ES-I3 (cell line): ENCODE data around the gene VPS29.
"Not testable (repeated sequence)": the region's sequence is repeated elsewhere in the genome, so short reads cannot be mapped to it uniquely, and the experiment has no call there.

Source experiments
- H3K36me3 ChIP-seq: 2 replicates; pipeline ENCODE4 v1.6.1; 2013; ENCODE audit warnings: mild to moderate bottlenecking, low read length, control low read depth, moderate library complexity; ENCODE audit not compliant: insufficient read depth
- H3K4me1 ChIP-seq: 2 replicates; pipeline ENCODE4 v1.6.1; 2013; ENCODE audit warnings: mild to moderate bottlenecking, control low read depth, low read length; ENCODE audit not compliant: insufficient read depth
- H3K9ac ChIP-seq: 2 replicates; pipeline ENCODE4 v1.6.1; 2013; ENCODE audit warnings: low read depth, mild to moderate bottlenecking, low read length, moderate library complexity
- H3K9me3 ChIP-seq: 2 replicates; pipeline ENCODE4 v1.6.1; 2013; ENCODE audit warnings: mild to moderate bottlenecking, low read length, moderate library complexity; ENCODE audit not compliant: control insufficient read depth, insufficient read depth

VPS29 gene

DNA sequence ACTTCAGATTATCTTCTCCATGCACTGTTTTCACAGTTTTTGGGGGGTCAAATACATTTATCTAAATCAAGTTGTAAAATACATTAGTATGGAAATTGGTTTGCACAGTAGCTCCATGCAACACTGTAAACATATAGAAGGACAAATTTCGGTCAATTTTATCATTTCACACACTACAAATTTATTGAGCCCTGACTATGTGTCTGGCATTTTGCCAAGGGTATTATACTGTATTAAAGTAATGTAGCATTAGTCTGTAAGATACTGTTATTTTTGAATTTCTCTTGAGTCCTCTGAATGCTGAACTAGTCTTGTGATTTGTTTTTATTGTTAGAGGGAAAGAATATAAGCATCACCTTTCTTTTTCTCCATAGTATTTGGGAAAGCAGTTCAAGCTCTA lies 1.5 kb upstream of the VPS29 start:
- H3K9ac ChIP-seq = no peak overlapping the region
- no peaks in the 10 kb centered on the region for H3K36me3 ChIP-seq
- peaks cover 3% of the 10 kb centered on the region; the same call in 1 of the 2 replicates for H3K9me3 ChIP-seq
- H3K4me1 ChIP-seq = no peaks in the 10 kb centered on the region; the same call in 1 of the 2 replicates

DNA sequence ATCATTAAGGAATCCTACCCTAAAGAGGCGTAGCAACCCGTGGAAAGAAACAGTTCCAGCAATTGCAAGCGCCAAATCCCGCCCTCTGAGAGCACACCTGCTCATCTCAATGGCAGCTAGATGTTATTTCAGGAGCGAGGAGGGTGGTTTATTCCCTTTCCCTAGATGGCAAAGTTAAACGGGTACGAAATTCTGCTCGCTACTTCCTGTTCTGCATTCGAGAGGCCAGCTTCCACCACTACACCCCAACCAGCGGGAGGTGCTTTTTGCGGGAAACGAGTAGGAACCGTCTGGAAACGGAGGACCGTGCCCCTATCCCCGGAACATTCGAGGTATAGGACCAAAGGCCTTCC lies 536 bp downstream of the VPS29 start:
- Histone ChIP-seq H3K4me1 (no peaks in the 10 kb centered on the region; the same call in 1 of the 2 replicates), H3K36me3 (no peaks in the 10 kb centered on the region), H3K9me3 (peaks cover 3% of the 10 kb centered on the region; the same call in 1 of the 2 replicates), H3K9ac (peak overlapping the region; percentile 77)

DNA sequence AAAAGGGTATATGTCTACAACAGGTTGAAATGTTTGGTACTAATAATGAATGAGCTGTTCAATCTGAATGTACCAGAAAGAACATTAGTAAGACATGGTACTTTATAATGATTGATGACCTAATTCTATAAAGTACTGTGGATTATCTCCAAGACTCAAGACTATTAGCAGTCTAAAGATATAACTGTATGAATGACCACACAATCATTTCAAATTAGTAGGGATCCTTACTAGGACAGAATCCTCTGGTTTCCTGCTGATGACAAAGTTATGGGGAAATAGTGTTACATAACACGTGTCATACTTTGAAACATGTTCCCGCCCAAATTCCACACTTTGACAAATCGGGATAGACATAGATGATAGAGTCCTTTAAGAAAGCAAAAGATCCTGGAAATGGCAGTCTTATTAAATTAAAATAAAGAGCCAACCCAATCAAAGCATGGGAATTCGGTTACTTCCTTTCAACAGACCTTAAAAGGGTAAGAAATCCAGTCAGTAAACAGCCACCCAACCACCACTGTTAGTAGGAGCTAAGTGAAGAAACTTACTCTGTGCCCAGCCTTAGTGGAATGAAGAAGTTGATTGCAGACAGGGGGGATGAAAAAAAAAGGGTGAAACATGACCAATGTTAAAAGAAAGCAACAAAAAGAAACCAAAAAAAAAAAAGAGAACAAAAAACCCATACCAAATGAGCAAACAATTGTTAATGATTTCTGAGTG lies 2.8 kb downstream of the VPS29 start:
- Histone ChIP-seq H3K4me1 (no peaks in the 10 kb centered on the region; the same call in 1 of the 2 replicates), H3K36me3 (peaks cover 5% of the 10 kb centered on the region; the same call in 1 of the 2 replicates), H3K9ac (no peak overlapping the region), H3K9me3 (peaks cover 3% of the 10 kb centered on the region; the same call in 1 of the 2 replicates)

DNA sequence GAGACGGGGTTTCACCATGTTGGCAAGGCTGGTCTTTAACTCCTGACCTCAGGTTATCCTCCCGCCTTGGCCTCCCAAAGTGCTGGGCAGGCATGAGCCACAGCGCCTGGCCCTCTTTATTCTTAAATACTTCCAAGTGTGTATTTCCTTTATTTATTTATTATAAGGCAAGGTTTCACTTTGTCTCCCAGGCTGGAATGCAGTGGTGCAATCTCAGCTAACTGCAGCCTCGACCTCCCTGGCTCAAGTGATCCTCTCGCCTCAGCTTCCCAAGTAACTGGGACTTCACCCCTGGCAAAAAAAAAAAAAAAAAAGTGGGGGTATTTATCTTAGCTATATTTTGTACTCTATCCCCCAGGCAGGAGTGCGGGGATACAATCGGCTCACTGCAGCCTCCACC lies 26.5 kb downstream of the VPS29 start:
- Histone ChIP-seq H3K4me1 (no peaks in the 10 kb centered on the region), H3K36me3 (peaks cover 2% of the 10 kb centered on the region; the same call in 1 of the 2 replicates), H3K9ac (no peak overlapping the region), H3K9me3 (no peaks in the 10 kb centered on the region)

DNA sequence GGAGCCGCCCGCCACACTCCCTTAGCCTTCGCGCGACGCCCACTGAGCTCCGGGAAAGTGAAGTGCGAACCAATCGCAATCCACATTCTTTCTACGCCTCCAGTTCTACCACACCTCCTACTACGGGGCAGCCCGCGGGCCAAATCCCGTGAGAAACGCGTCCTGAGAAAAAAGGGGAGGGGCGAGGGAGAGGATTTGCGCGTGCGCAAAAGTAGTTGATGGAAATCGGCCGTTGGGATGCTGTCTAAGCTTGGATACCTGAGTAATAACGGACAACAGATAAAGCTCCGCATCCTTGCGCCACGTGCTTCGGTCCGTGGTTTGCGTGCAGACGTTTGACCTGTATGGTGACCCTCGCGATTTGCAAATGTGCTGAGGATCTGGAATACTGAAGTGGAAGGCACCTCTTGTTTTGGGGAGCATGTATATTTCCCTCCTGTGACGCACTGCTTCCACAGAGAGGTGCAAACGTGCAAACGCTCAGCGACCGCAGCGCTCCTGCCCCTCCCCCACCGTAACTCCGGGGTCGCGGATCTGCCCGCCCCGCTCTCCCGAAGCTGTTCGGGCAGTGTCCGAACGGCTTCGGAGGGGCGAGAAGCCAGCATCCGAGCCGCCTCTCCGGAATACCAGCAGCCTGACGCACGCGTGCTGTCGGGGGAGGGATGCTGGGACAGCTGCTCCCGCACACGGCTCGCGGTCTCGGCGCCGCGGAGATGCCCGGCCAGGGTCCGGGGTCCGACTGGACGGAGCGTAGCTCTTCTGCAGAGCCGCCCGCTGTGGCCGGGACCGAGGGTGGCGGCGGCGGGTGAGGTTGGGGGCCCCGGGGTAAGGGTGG lies 33.5 kb downstream of the VPS29 start, which contains the start of the genes FAM216A and GPN3:
Gene FAM216A (plus strand): TSS at position 632 of the 835 bp plus-strand sequence. CDS start 31 bp downstream, at position 663.
Gene GPN3 (minus strand): TSS at position 44 of the 835 bp plus-strand sequence. CDS start 54 bp downstream, outside the sequence.
- no peaks in the 10 kb centered on the region for H3K4me1 ChIP-seq
- 0 out of 2 replicates have a peak, but pooled peaks cover 2% of the 10 kb centered on the region for H3K36me3 ChIP-seq
- H3K9me3 ChIP-seq = no peaks in the 10 kb centered on the region

DNA sequence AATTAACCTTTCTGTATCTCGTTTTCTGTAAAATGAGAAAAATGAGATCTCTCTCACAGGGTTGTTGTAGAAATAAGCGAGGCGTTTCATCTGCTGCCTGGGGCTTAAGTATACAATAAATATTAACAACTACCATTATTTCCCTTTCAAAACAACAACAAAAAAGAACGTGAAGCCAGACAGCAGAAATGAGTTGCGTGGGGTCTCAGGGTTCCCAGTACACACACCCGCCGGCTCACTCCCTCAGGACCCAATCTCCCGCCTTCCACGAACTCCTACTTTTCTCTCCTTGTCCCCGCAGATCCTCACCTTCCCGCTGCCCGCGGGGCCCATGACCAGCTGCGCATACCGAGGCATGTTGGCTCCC lies 34.1 kb downstream of the VPS29 start:
- Histone ChIP-seq H3K4me1 (no peaks in the 10 kb centered on the region), H3K9me3 (no peaks in the 10 kb centered on the region), H3K36me3 (0 out of 2 replicates have a peak, but pooled peaks cover 2% of the 10 kb centered on the region)

More for the DNA sequence above, 33.5 kb downstream of the VPS29 start, which contains the start of the genes FAM216A and GPN3:
- H3K9ac ChIP-seq = peak within 1 kb of the TSS; percentile 95

DNA sequence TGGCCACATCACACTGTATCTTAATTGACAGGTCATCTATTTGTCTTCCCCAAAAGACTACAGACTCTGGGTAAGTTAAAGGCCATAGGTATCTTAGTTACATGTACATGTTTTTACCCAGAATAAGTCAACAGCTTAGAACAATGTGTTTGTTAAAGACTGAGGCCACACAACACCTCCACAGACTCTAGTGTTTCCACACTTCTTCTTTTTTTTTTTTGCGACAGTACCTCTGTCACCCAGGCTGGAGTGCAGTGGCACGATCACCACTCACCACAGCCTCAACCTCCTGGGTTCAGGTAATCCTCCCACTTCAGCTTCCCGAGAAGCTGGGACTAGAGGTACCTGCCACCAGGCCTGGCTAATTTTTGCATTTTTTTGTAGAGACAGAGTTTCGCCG lies 35.1 kb downstream of the VPS29 start:
- Histone ChIP-seq H3K4me1 (no peaks in the 10 kb centered on the region), H3K9ac (peak overlapping the region; percentile 95), H3K9me3 (no peaks in the 10 kb centered on the region), H3K36me3 (0 out of 2 replicates have a peak, but pooled peaks cover 2% of the 10 kb centered on the region)

More for the DNA sequence above, 34.1 kb downstream of the VPS29 start:
- H3K9ac ChIP-seq = peak overlapping the region; percentile 95

DNA sequence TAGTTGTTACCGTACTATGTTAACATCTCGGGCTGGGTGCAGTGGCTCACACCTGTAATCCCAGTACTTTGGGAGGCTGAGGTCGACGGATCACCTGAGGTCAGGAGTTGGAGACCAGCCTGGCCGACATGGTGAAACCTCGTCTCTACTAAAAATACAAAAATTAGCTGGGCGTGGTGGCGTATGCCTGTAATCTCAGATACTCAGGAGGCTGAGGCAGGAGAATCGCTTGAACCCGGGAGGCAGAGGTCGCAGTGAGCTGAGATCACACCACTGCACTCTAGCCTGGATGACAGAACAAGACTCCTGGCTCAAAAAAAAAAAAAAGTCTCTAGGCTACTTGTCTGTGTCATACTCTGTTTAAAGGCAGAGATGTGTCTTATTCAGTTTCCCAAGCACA lies 36.1 kb downstream of the VPS29 start:
- not testable (repeated sequence) for H3K4me1 ChIP-seq, H3K9me3 ChIP-seq, H3K9ac ChIP-seq, H3K36me3 ChIP-seq

DNA sequence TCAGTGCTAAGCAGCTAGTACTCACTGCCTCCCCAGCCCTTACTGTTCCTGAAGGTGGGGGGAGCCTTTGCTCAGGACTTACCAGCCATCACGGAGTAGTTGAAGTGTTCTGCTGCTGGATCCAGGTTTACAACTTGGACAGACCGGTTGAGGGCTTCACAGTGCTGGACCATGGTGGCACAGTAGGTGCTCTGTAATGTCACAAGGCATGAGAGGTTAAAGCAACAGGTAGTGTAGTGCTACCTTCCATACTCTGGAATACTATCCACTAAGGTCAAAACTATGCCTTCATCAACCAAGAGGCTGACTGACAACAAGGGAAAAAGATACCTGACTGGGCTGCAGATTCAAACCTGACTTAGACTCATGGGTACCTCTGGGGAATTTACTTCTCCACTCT lies 36.9 kb downstream of the VPS29 start:
- H3K9me3 ChIP-seq = no peaks in the 10 kb centered on the region
- H3K4me1 ChIP-seq = no peaks in the 10 kb centered on the region
- H3K9ac ChIP-seq = no peak overlapping the region
- 0 out of 2 replicates have a peak, but pooled peaks cover 2% of the 10 kb centered on the region for H3K36me3 ChIP-seq

DNA sequence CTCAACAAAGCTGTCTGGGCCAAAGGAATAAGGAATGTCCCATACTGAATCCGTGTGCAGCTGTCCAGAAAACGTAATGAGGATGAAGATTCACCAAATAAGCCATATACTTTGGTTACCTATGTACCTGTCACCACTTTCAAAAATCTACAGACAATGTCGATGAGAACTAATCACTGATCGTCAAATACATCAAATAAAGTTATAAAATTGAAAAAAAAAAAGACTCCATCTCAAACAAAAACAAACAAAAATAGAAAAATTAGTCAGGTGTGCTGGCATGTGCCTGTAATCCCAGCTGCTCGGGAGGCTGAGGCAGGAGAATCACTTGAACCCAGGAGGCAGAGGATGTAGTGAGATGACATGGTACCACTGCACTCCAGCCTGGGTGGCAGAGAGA lies 40.7 kb downstream of the VPS29 start:
- H3K9me3 ChIP-seq, H3K4me1 ChIP-seq, H3K9ac ChIP-seq: not testable (repeated sequence)
- peaks cover 16% of the 10 kb centered on the region for H3K36me3 ChIP-seq

DNA sequence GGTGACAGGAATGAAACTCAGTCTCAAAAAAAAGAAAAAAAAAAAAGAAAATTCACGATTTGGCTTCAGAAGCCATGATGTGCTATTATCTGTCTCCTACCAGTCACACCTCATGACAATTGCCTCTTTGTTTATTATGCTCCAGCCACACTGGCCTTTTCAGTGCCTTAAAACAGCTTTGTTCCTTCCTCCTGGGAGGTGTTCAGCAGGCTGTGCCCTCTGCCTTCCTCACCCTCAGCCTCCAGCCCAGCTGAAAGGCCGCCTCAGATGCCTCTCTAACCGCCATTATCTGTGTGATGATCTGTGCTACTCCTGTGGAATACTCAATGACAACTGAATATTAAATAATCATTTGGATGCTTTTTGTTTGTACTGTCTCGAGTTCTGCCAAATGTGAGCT lies 43.2 kb downstream of the VPS29 start:
- Histone ChIP-seq H3K9ac (no peak overlapping the region), H3K4me1 (no peaks in the 10 kb centered on the region)

DNA sequence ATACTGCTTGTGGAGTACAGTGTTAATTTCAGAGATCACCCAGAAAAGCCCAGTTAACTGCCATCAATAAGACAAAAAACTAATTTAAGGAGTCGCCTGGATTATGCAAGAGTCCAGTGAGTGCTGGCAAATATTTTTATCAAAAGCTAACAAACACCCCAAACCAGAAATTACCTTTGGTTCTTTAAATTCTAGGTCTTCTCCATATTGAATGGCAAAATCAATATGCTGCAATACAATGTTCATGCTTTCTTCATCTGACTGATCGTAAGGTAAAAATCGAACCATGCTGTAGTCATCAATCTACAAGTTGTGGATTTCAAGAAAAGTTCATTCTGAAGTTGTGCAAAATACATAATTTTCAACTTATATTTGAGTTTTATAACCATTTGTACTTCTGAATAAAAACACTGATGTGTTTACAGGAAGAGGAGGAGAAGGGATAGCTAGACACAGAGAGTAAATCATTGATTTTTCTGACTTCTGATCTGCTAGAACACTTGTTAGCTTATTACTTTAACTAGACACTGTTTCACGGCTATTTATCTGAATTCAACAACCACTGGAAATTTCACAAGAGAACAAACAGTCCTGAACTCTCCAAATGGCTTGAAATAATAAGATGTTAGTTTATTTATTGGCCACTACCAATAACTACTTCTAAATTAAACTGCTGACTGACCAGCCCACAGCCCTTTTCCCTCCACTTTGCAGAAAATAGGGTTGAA lies 48.2 kb downstream of the VPS29 start:
- Histone ChIP-seq H3K4me1 (no peaks in the 10 kb centered on the region), H3K9me3 (no peaks in the 10 kb centered on the region), H3K9ac (no peak overlapping the region), H3K36me3 (peaks cover 13% of the 10 kb centered on the region)

More for the DNA sequence above, 43.2 kb downstream of the VPS29 start:
- H3K9me3 ChIP-seq = no peaks in the 10 kb centered on the region
- H3K36me3 ChIP-seq = peaks cover 15% of the 10 kb centered on the region

DNA sequence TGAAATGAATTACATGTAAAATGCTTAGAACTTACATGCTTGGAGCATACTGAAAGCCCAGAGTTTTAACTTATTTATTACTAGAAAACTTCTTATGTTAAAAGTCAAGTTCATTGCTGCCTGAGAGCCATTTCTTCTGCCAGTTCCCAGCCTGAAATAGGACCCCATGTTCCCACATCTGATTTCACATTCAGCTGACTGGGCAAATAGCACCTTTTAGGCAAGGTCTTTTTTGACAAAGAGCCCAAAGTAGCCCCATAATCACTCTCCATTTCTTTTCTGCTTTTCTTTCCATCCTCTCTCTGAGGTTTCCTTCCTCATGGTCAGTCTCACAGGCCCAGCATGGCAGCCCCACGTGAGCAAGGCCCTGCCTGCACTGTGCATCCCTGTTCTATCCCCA lies 50.6 kb downstream of the VPS29 start:
- no peaks in the 10 kb centered on the region for H3K9me3 ChIP-seq
- H3K9ac ChIP-seq = no peak overlapping the region
- H3K36me3 ChIP-seq = peaks cover 2% of the 10 kb centered on the region; the same call in 1 of the 2 replicates
- H3K4me1 ChIP-seq = no peaks in the 10 kb centered on the region
